ENCODE data around the gene STK32B. TPM values are rescaled to one million over a fixed set of nuclear protein-coding genes. Genes with fewer than 3 reads are reported as not detected.

The STK32B gene
- total and polyA plus RNA-seq, 2 experiments from 2014 or later, result 0.71 to 2.3 TPM

- TF ChIP-seq ZNF462 (CRISPR knock-in tag; IDR thresholded peaks at IDR 0.05), result no peak
These were observed 411.1 kb downstream of the STK32B start (continued) for GRCh38 chr4:5462254-5462835.

- Histone ChIP-seq H3K4me1 (ENCODE audit: insufficient read depth) (no peaks in the 10 kb centered on the region), H4K20me1 (replicated peaks; ENCODE audit: insufficient read depth) (no peaks in the 10 kb centered on the region), H3K9me2 (ENCODE audit: insufficient read depth) (no peaks in the 10 kb centered on the region), H3K36me3 (ENCODE audit: insufficient read depth) (no peaks in the 10 kb centered on the region), H3K27ac (ENCODE audit: low read depth) (no peak overlapping the region), H3K27me3 (ENCODE audit: insufficient read depth) (no peaks in the 10 kb centered on the region), H3K4me2 (no peak overlapping the region), H3K79me2 (replicated peaks; ENCODE audit: insufficient read depth) (no peaks in the 10 kb centered on the region), H2AFZ (no peak overlapping the region), H3K4me3 (no peak overlapping the region), H3F3A (replicated peaks; ENCODE audit: low read depth) (no peaks in the 10 kb centered on the region)
- no peak overlapping the region for H3K4me3 Mint-ChIP-seq
- ATAC-seq, result no peak
- no peaks in the 10 kb centered on the region for H3K9me3 Mint-ChIP-seq
- H3K27ac Mint-ChIP-seq, result no peak overlapping the region
- peaks cover 12% of the 10 kb centered on the region; the same call in 2 of the 3 replicates for H3K4me1 Mint-ChIP-seq
- H3K27me3 Mint-ChIP-seq (ENCODE audit: insufficient read depth, low read depth, poor library complexity), result peaks cover 6% of the 10 kb centered on the region
- no peaks in the 10 kb centered on the region for H3K36me3 Mint-ChIP-seq (ENCODE audit: low read depth)
- no peak for DNase-seq (ENCODE audit: low spot score)
- TF ChIP-seq POLR2AphosphoS5 (IDR thresholded peaks at IDR 0.05; ENCODE audit: low read depth) (no peak), CREB1 (CRISPR knock-in tag; IDR thresholded peaks at IDR 0.05; ENCODE audit: low read depth) (no peak), STAT1 (IDR thresholded peaks at IDR 0.05; ENCODE audit: unreplicated experiment) (no peak), NANOG (IDR thresholded peaks at IDR 0.05; ENCODE audit: borderline replicate concordance) (no peak), REST (IDR thresholded peaks at IDR 0.05; ENCODE audit: unreplicated experiment) (no peak), EZH2phosphoT487 (IDR thresholded peaks at IDR 0.05; ENCODE audit: unreplicated experiment) (no peak), ETS1 (IDR thresholded peaks at IDR 0.05) (no peak), ZNF331 (CRISPR knock-in tag; IDR thresholded peaks at IDR 0.05; ENCODE audit: low read depth) (no peak), EZH2 (IDR thresholded peaks at IDR 0.05; ENCODE audit: low read depth, unreplicated experiment) (no peak)
- TF ChIP-seq, protein P1, sequence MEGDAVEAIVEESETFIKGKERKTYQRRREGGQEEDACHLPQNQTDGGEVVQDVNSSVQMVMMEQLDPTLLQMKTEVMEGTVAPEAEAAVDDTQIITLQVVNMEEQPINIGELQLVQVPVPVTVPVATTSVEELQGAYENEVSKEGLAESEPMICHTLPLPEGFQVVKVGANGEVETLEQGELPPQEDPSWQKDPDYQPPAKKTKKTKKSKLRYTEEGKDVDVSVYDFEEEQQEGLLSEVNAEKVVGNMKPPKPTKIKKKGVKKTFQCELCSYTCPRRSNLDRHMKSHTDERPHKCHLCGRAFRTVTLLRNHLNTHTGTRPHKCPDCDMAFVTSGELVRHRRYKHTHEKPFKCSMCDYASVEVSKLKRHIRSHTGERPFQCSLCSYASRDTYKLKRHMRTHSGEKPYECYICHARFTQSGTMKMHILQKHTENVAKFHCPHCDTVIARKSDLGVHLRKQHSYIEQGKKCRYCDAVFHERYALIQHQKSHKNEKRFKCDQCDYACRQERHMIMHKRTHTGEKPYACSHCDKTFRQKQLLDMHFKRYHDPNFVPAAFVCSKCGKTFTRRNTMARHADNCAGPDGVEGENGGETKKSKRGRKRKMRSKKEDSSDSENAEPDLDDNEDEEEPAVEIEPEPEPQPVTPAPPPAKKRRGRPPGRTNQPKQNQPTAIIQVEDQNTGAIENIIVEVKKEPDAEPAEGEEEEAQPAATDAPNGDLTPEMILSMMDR (conservative IDR thresholded peaks at IDR 0.05; ENCODE audit: low read depth in 2 of 2), result no peak
These were observed 411.6 kb downstream of the STK32B start for GRCh38 chr4:5462896-5463295.
